ENCODE results near the gene CXCL17.
A peak's percentile ranks its signal among the peaks of the same experiment; 100 is the strongest.

Gene CXCL17

DNA sequence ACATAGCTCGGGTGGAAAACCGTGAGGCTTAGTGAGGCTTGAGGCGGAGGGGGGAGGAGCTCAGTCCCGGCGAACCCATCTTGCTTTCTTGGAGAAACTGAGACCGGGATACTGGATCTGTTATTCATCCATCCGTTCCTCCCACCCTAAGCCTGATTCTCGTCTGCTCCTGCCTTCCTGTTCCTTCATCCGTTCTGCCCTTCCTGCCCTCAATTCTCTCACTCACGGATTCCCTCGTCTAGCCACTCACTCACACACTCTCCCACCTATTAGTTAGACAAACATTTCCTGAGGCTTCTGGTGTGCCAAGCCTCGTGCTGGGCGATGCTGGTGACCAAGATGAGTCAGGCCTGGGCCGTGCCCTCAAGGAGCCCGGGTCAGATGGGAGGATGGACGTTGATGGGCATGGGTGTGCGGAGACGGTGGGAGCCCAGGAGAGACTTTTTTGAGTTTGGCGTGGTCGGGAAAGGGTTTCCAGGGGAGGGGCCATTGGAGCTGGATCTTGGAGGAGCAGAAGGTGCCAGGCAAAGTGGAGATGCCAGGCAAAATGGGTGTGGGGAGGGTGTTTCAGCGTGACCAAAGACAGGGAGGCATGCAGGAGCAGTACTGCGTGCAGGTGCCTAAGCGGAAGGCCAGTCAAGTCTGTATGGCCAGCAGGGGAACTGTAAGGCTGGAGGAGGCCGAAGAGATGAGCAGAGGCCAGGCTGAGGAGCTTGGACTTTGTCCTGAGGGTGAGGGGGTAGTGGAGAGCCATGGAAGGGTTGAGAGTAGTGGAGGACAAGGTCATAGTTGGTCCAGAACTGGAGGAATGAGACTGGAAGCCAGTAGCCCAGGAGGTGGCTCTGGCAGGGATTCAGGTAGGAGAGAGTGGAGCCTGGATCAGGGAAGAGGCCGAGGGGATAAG lies 45.2 kb downstream of the CXCL17 start:
- no peak for DNase-seq

DNA sequence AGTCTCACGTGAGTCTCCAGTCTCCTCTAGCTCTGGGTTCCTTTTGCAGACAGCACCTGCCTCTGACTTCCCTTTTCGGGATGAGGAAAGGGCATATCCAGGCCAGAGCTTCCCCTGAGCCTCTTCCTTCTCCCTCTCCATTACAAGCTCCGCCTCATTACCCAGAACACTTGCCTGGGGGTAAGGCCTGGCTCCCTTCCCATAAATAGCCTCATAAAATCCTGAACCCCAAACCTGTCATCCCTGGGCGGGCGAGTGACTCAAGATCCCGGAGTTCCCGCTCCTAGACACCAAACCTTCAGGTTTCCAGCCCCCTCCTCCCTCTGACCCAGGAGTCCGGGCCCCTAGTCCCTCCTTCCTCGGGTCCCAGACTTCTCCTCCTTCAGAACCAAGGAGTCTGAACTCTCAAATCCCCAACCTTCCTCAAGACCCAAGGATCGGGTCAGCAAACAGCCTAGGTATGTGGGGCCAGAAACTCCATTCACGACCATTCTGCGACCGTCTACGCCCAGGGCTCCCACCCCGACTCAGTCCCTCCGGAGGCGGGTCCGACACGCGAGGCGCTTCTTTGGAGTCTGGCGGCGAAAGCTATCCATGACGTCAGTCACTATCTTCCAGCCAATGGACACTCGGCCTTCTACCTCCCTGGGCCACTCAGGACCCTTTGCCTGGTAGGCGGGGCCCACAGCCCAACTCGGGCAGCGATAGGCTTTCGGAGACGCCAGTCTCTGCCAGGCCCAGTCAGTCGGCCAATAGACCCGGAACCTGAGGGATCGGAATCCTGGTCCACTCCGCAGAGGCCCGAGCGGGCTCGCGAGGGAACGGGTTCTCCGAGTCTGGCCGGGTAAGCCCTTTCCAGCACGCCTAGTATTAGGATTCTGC lies 46.1 kb downstream of the CXCL17 start:
- DNase-seq = peak; percentile 97 to 99

DNA sequence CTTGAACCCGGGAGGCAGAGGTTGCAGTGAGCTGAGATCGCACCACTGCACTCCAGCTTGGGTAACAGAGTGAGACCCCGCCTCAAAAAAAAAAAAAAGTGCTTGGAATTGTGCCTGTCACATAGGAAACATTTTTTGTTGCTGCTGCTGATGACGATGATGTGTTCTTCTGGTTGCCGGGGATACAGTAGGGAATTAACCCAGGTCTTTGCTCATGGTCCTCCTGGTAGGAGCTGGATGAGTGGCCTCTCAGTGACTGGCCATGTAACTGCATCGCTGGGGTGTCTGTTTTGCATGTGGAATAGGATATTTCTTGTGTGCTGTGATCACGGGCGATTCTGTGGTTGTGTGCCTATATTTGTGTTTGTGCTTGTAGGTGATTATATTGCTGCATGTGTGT lies 48.0 kb downstream of the CXCL17 start:
- DNase-seq = no peak

DNA sequence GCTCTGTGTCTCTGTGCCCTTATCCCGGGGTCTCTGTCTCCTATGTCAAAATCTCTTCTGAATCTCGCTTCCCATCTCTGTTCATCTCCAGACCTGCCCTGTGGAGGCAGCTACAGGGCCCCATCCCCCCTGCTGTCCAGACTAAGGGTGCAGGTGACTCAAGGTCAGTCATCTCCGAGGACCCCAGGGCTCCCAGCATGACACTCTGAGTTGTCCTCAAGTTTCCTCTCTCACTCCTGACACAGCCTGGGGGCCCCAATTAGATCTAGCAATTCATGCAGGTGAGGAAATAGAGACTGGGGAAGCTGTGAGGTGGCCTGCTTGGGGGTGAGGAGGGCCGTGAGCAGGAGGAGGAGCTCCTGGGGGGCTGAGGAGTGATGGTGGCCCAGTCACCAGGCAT lies 50.6 kb downstream of the CXCL17 start:
- no peak for DNase-seq

DNA sequence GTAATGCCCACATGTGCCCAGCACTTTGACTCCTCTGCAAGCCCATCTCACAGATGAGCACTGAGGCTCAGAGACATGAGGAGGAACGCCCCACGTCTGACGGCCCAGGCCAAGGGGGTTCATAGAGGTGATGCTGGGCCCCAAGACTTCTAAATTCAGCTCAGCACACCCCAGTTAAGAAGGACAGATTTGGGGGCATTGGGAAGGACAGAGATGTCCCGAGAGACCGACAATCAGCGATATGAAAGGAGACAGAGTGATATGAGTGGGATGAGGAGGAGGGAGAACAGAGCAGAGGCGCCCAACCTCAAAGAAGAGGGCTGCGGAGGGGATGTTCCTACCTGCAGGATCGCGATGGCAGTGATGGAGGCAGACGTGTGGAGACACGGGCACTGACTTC lies 52.8 kb downstream of the CXCL17 start, which contains the start of gene CNFN:
Gene CNFN (minus strand): TSS at position 399 of the 400 bp plus-strand sequence. CDS start 1,260 bp downstream, outside the sequence.
- no peak for DNase-seq

DNA sequence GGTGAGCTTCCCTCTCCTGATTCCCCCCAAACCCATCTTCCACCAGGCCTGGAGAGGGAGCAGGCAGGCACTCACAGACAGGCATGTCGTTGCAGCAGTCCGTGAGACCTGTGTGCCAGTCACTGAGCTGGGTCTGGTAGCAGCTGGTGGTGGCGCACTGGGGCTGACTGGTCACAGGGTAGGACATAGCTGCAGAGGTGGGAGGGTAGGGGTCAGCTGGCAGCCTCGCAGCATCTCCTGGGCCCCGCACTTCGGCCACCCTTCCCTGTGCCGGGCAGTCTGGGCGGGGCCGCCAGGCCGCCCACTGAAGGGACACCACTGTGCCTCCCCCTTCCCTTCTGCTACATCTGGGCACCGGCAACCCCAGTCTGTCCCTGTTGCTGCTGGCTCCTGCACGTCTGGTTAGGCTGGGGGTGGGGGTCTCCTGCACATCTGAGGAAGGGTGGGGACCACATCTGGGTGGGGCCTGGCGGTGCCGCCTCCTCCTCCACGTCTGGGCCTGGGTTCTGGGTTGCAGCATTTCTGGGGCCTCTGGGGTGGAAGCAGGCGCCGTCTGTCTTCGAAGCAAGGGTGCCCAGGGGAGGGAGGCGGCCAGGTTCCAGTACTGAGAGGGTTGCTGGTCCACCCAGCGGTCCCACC lies 53.8 kb downstream of the CXCL17 start:
- no peak for DNase-seq

DNA sequence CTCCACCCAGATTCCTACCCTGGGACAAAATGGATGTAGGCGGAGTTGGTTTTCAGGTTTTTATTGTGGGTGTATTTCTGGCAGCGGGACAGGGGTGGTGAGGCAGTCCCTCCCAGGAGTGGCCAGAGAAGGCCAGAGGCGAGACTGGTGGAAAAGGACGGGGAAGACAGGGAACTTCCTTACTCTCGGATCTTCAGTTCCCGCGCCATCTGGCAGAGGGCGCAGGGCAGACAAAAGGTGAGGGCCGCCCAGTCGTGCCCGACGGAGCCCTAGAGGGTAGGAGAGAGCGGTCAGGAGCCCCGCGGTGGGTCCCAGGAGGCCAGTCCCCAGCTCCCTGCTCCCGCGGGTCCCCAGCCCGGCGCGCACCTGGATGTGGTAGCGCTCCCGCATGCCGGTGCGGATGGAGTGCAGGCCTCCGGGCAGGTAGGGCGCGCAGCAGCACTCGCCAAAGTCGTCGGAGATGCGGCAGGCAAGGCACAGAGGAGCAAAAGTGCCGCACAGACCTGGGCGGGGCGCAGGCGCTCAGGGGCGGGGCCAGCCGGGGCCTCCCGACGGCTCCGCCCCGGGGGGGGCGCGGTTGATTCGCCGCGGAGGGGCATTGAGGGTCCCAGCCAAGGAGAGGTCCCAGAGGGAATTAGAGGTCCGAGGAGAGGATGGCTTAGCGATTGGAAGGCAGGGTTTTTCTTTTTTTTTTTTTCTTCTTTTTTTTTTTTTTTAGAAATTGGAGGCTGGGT lies 55.6 kb downstream of the CXCL17 start:
- DNase-seq = peak; percentile 63 to 77

DNA sequence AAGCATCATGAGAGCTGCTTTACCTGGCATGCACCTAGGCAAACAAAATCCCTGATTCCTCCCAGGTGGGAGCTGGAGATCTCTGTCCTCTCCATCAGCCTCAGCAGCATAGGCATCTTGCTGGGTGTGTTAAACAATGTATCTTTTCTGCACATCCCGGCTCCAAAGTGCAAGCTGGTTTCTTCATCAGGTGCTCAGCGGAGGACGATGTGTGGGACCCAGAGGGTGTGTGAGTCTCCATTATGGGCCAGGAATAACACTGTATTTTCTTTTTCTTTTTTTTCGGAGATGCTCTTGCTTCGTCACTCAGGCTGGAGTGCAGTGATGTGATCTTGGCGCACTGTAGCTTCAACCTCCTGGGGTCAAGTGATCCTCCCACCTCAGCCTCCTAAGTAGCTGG lies 62.6 kb downstream of the CXCL17 start:
- no peak for DNase-seq

Measured in NCI-H187 (cell line).